Measurements from ENCODE around the gene THSD4. TPM values are rescaled to one million over a fixed set of nuclear protein-coding genes. Genes with fewer than 3 reads are reported as not detected.

THSD4 gene
- total RNA-seq, 1 experiment from 2014 or later: 65.4 TPM

DNA sequence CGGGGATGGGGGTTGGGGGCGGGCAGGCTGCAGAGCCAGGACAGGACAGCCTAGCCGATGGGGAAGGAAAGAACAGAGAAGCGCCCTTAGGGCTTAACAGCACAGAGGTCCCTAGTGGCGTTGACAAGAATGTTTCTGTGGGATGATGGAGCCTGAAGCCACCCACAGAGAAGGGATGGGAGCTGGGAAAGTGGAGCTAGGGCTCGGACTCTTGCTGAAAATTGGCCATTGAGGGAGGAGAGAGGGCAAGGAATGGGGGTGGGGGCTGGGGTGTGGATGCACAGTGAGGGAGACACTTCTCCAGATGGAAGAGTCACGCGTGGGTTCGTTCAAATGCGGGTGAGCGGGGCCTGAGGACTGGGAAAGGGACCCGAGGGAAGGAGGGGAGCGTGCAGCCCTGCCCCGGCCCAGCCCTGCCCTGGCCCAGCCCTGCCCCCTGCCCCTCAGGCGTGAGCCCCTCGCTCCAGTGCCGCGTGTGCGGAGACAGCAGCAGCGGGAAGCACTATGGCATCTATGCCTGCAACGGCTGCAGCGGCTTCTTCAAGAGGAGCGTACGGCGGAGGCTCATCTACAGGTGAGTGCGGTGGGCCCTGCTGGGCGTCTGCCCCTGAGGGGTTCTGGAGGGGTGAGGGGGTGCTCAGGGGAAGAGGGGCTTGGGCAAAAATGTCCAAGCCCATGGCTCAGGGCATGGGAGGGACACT is 695.9 kb downstream of the THSD4 start:
- POLR2A ChIA-PET: interaction anchor here (0.6 kb wide), 1 partner anchor 46 kb away, joined by 3 read pairs; no protein-coding TSS in a partner anchor
- in situ Hi-C loops (cut with HindIII; ENCODE audit: low pct_unique_long_range_greater_than_20kb, low sequenced_read_pairs) (no loop called here), intact Hi-C loops (cut with micrococcal nuclease; ENCODE audit: unreplicated experiment) (no loop called here)
- peaks cover 8% of the 10 kb centered on the region for H3K4me1 ChIP-seq (ENCODE audit: control insufficient read depth, insufficient read depth, low read length)
- H3K9me3 ChIP-seq (ENCODE audit: control insufficient read depth, insufficient read depth, low read depth, low read length): no peaks in the 10 kb centered on the region
- H3K36me3 ChIP-seq (ENCODE audit: control insufficient read depth, insufficient read depth, low read length): no peaks in the 10 kb centered on the region
- no peaks in the 10 kb centered on the region for H3K27me3 ChIP-seq (ENCODE audit: control insufficient read depth, insufficient read depth, low read length)
- no peak for TF ChIP-seq POLR2AphosphoS5 (IDR thresholded peaks at IDR 0.05; ENCODE audit: low read depth, low read length)
- TF ChIP-seq SIN3A (IDR thresholded peaks at IDR 0.05; ENCODE audit: borderline replicate concordance, insufficient read depth, low read depth, low read length): no peak
- no peak for TF ChIP-seq CTCF (IDR thresholded peaks at IDR 0.05)
- no peak for TF ChIP-seq TCF7L2 (IDR thresholded peaks at IDR 0.05; ENCODE audit: low read depth, low read length)
- TF ChIP-seq, protein P1, sequence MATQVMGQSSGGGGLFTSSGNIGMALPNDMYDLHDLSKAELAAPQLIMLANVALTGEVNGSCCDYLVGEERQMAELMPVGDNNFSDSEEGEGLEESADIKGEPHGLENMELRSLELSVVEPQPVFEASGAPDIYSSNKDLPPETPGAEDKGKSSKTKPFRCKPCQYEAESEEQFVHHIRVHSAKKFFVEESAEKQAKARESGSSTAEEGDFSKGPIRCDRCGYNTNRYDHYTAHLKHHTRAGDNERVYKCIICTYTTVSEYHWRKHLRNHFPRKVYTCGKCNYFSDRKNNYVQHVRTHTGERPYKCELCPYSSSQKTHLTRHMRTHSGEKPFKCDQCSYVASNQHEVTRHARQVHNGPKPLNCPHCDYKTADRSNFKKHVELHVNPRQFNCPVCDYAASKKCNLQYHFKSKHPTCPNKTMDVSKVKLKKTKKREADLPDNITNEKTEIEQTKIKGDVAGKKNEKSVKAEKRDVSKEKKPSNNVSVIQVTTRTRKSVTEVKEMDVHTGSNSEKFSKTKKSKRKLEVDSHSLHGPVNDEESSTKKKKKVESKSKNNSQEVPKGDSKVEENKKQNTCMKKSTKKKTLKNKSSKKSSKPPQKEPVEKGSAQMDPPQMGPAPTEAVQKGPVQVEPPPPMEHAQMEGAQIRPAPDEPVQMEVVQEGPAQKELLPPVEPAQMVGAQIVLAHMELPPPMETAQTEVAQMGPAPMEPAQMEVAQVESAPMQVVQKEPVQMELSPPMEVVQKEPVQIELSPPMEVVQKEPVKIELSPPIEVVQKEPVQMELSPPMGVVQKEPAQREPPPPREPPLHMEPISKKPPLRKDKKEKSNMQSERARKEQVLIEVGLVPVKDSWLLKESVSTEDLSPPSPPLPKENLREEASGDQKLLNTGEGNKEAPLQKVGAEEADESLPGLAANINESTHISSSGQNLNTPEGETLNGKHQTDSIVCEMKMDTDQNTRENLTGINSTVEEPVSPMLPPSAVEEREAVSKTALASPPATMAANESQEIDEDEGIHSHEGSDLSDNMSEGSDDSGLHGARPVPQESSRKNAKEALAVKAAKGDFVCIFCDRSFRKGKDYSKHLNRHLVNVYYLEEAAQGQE (IDR thresholded peaks at IDR 0.05; ENCODE audit: insufficient read depth in 1 of 2, low read depth in 2 of 2, low read length in 1 of 2): no peak
- DNase-seq (ENCODE audit: low read depth, low spot score) (no peak), ATAC-seq (no peak)
- H3K4me3 ChIP-seq (ENCODE audit: low read depth in 2 of 2, low read length in 2 of 2): no peak overlapping the region
- no peak overlapping the region for H3K27ac ChIP-seq (ENCODE audit: low read length)
- CTCF ChIA-PET: no interaction called here
- no TSS peak for BruUV-seq (replicated peaks)

- DNase-seq (ENCODE audit: low read depth, low spot score) (no peak), ATAC-seq (no peak)
- Histone ChIP-seq H3K4me1 (ENCODE audit: control insufficient read depth, insufficient read depth, low read length) (no peaks in the 10 kb centered on the region; the same call in none of the 2 replicates), H3K9me3 (ENCODE audit: control insufficient read depth, insufficient read depth, low read depth, low read length) (no peaks in the 10 kb centered on the region), H3K36me3 (ENCODE audit: control insufficient read depth, insufficient read depth, low read length) (no peaks in the 10 kb centered on the region), H3K4me3 (ENCODE audit: low read depth in 2 of 2, low read length in 2 of 2) (no peak overlapping the region), H3K27ac (ENCODE audit: low read length) (no peak overlapping the region), H3K27me3 (ENCODE audit: control insufficient read depth, insufficient read depth, low read length) (no peaks in the 10 kb centered on the region)
- in situ Hi-C loops (cut with HindIII; ENCODE audit: low pct_unique_long_range_greater_than_20kb, low sequenced_read_pairs): no loop called here
- no TSS peak for BruUV-seq (replicated peaks)
- no peak for TF ChIP-seq CTCF (IDR thresholded peaks at IDR 0.05)
- TF ChIP-seq, protein P1 (IDR thresholded peaks at IDR 0.05; ENCODE audit: insufficient read depth in 1 of 2, low read depth in 2 of 2, low read length in 1 of 2): no peak
- TF ChIP-seq TCF7L2 (IDR thresholded peaks at IDR 0.05; ENCODE audit: low read depth, low read length): no peak
- no peak for TF ChIP-seq SIN3A (IDR thresholded peaks at IDR 0.05; ENCODE audit: borderline replicate concordance, insufficient read depth, low read depth, low read length)
- TF ChIP-seq POLR2AphosphoS5 (IDR thresholded peaks at IDR 0.05; ENCODE audit: low read depth, low read length): no peak
- intact Hi-C loops (cut with micrococcal nuclease; ENCODE audit: unreplicated experiment): no loop called here
- ChIA-PET CTCF (no interaction called here), POLR2A (no interaction called here)
Measured at GRCh38 chr15:71811752-71812735, 696.8 kb downstream of the THSD4 start.
